HepG2 (cell line): ENCODE results near the gene DCTN3. TPM values are rescaled to one million over a fixed set of nuclear protein-coding genes. Genes with fewer than 3 reads are reported as not detected.
A peak's percentile ranks its signal among the peaks of the same experiment; 100 is the strongest.

Experiments used
- AGO2 ChIP-seq: fragments of 200-400 bp; formaldehyde crosslinking; optimal IDR thresholded peaks from 2 replicates; pipeline ENCODE3; 2017; ENCODE audit warnings: mild to moderate bottlenecking, low read depth, low read length, moderate library complexity
- ARNT2 ChIP-seq: sonication (generic); formaldehyde crosslinking; IDR thresholded peaks from 2 replicates; pipeline ENCODE4 v1.8.0; 2022; ENCODE audit warnings: mild to moderate bottlenecking, low read depth, missing genetic modification reagents, moderate library complexity
- CREB3 ChIP-seq: sonication (generic); formaldehyde crosslinking; IDR thresholded peaks from 2 replicates; pipeline ENCODE4 v1.5.0; 2020; ENCODE audit warnings: missing genetic modification reagents
- DMAP1 ChIP-seq: IDR thresholded peaks from 2 replicates; pipeline ENCODE4 v1.6.1; 2016
- ISL2 ChIP-seq: sonication (generic); formaldehyde crosslinking; IDR thresholded peaks from 2 replicates; pipeline ENCODE4 v1.5.0; 2020; ENCODE audit warnings: missing genetic modification reagents
- PHF5A ChIP-seq: IDR thresholded peaks from one replicate; pipeline ENCODE4 v1.6.1; 2018; ENCODE audit warnings: low read depth, missing genetic modification reagents; ENCODE audit not compliant: unreplicated experiment
- PHF8 ChIP-seq: sonication (generic); formaldehyde crosslinking; IDR thresholded peaks from 2 replicates; pipeline ENCODE4 v1.5.0; 2020; ENCODE audit warnings: missing genetic modification reagents
- PRDM10 ChIP-seq: sonication (generic); formaldehyde crosslinking; IDR thresholded peaks from 2 replicates; pipeline ENCODE4 v1.4.0; 2020; ENCODE audit warnings: low read depth, missing genetic modification reagents
- STAT6 ChIP-seq: sonication (generic); formaldehyde crosslinking; IDR thresholded peaks from 2 replicates; pipeline ENCODE4 v1.4.0; 2020; ENCODE audit warnings: missing genetic modification reagents, mild to moderate bottlenecking, borderline replicate concordance
- TAF1 ChIP-seq: sonication (generic); formaldehyde crosslinking; IDR thresholded peaks from 2 replicates; pipeline ENCODE4 v1.4.0; 2020; ENCODE audit warnings: missing genetic modification reagents
- TEAD3 ChIP-seq: optimal IDR thresholded peaks from 2 replicates; pipeline ENCODE3; 2016; ENCODE audit warnings: borderline replicate concordance
- ZNF18 ChIP-seq: sonication (generic); formaldehyde crosslinking; IDR thresholded peaks from 2 replicates; pipeline ENCODE4 v1.8.0; 2022; ENCODE audit warnings: mild to moderate bottlenecking, missing genetic modification reagents; ENCODE audit not compliant: insufficient replicate concordance
- ZNF709 ChIP-seq: sonication (generic); formaldehyde crosslinking; IDR thresholded peaks from 2 replicates; pipeline ENCODE4 v1.5.0; 2020; ENCODE audit warnings: mild to moderate bottlenecking, missing genetic modification reagents
- ZNF777 ChIP-seq: sonication (generic); formaldehyde crosslinking; IDR thresholded peaks from 2 replicates; pipeline ENCODE4 v1.4.0; 2020; ENCODE audit warnings: missing genetic modification reagents
- polyA plus RNA-seq, 8 experiments: library from polyadenylated mRNA; depleted of rRNA in 3 of 8; stranded (reverse) in 7 of 8; unstranded in 1 of 8; fragments of >200 nt; fragmentation: Illumina TruSeq in 4 of 8; extraction: Trizol in 4 of 8; gene quantifications; 2 replicates each; pipeline versions ENCODE4 v1.2.1 to v1.2.3, GENCODE V29; 2011 to 2016; ENCODE audit warnings: low read depth in 4 of 8, missing spikeins in 1 of 8, mixed read lengths in 1 of 8; ENCODE audit not compliant: insufficient read depth in 1 of 8
- total RNA-seq, 5 experiments: library from RNA; depleted of rRNA; stranded (reverse); fragments of >200 nt; fragmentation: Illumina TruSeq; extraction: Trizol; gene quantifications; 2 replicates each; pipeline ENCODE4 v1.2.3, GENCODE V29; 2016; ENCODE audit warnings: low read depth in 1 of 5
- TF ChIP-seq, protein P1 (sequence below): sonication (generic); formaldehyde crosslinking; IDR thresholded peaks from 2 replicates; pipeline ENCODE4 v1.8.0; 2022; ENCODE audit warnings: missing genetic modification reagents, mild to moderate bottlenecking, borderline replicate concordance

Gene DCTN3
- total and polyA plus RNA-seq, 2 of the 13 experiments (the other 11 are each of a cell fraction or from before 2014, with no cell fraction given) = 27.4 to 34.5 TPM

DNA sequence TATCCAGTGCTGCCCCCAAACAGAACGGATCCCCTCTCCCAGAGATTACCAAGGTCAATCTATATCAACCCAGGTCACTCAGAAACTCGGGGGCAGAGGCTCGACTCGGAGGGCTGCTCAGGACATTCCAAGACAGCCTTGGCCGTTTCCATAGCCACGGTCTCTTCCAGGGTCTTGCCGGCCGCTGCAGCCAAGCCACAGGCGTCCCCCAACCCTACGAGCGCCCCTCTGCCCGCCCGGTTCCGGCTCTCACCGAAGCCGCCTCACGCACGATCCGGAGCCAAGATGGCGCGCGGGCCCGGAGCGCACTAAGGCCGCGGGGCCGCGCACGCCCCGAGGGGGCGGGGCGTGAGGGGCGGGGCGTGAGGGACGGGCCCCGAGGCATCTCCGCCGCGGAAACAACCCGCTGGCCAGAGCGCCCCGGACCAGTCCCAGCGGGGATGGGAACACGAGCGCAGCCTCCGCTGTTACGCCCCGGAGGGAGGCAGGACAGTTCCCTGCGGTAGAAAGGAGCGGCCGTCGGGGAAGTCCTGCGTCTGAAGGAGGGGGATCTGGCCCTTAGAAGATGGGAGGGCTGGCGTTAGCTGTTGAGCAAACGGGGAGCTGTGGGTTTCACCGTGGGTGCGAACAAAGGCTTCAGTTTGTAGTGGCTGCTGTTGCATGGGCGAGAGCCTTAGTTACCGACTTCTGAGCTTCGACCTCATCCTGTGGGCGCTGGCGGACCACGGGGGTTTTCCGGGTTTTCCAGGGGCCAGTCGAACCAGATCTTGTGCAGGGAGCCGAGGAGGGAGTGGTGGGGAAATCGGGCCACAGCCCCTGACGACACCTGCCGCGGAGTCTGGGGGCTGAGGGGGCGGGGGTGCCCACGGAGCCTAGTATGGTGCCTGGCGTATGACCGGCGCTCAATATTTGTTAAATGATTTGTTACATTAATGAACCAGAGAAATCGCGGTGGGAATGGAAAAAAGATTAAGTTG, 8.2 kb downstream of the DCTN3 start, which contains the start of gene RPP25L (continued):
- TF ChIP-seq CREB3 (CRISPR knock-in tag) (peak; percentile 44; the same call in 1 of the 2 replicates), ZNF709 (CRISPR knock-in tag) (0 out of 2 replicates have a peak, but pooled peaks have one; percentile 49), ISL2 (peak; percentile 55; the same call in 1 of the 2 replicates), PHF8 (CRISPR knock-in tag) (peak; percentile 96), TAF1 (CRISPR knock-in tag) (peak; percentile 82), STAT6 (CRISPR knock-in tag) (no peak), ZNF777 (CRISPR knock-in tag) (peak; percentile 97), TEAD3 (no peak), PHF5A (CRISPR knock-in tag) (peak; percentile 14), ZNF18 (CRISPR knock-in tag) (peak; percentile 17), PRDM10 (CRISPR knock-in tag) (no peak), ARNT2 (peak; percentile 73), DMAP1 (CRISPR knock-in tag) (peak; percentile 66; the same call in 1 of the 2 replicates), AGO2 (peak; percentile 63)
- TF ChIP-seq, protein P1, sequence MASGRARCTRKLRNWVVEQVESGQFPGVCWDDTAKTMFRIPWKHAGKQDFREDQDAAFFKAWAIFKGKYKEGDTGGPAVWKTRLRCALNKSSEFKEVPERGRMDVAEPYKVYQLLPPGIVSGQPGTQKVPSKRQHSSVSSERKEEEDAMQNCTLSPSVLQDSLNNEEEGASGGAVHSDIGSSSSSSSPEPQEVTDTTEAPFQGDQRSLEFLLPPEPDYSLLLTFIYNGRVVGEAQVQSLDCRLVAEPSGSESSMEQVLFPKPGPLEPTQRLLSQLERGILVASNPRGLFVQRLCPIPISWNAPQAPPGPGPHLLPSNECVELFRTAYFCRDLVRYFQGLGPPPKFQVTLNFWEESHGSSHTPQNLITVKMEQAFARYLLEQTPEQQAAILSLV = peak; percentile 53; the same call in 1 of the 2 replicates
